Measurements from ENCODE around the gene TRPM3.

TRPM3 gene

DNA sequence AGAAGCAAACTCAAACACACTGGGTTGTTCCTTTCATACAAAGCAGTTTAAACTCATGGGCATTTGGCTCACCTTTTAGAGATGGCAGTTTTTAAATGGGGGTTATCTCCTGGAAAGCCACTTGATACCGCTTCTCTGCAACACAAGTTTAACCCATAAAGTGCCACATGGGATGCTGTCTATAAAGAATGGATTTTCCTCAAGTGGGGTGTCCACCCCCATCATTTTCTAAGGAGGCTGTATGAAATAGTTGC is 528 bp upstream of the TRPM3 start (continued):
- TF ChIP-seq, protein P1, sequence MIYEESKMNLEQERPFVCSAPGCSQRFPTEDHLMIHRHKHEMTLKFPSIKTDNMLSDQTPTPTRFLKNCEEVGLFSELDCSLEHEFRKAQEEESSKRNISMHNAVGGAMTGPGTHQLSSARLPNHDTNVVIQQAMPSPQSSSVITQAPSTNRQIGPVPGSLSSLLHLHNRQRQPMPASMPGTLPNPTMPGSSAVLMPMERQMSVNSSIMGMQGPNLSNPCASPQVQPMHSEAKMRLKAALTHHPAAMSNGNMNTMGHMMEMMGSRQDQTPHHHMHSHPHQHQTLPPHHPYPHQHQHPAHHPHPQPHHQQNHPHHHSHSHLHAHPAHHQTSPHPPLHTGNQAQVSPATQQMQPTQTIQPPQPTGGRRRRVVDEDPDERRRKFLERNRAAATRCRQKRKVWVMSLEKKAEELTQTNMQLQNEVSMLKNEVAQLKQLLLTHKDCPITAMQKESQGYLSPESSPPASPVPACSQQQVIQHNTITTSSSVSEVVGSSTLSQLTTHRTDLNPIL (CRISPR knock-in tag; IDR thresholded peaks at IDR 0.05; ENCODE audit: low read depth) = no peak
- TF ChIP-seq ZFP3 (CRISPR knock-in tag; IDR thresholded peaks at IDR 0.05) = no peak
- TF ChIP-seq ZFP30 (CRISPR knock-in tag; IDR thresholded peaks at IDR 0.05) = no peak

DNA sequence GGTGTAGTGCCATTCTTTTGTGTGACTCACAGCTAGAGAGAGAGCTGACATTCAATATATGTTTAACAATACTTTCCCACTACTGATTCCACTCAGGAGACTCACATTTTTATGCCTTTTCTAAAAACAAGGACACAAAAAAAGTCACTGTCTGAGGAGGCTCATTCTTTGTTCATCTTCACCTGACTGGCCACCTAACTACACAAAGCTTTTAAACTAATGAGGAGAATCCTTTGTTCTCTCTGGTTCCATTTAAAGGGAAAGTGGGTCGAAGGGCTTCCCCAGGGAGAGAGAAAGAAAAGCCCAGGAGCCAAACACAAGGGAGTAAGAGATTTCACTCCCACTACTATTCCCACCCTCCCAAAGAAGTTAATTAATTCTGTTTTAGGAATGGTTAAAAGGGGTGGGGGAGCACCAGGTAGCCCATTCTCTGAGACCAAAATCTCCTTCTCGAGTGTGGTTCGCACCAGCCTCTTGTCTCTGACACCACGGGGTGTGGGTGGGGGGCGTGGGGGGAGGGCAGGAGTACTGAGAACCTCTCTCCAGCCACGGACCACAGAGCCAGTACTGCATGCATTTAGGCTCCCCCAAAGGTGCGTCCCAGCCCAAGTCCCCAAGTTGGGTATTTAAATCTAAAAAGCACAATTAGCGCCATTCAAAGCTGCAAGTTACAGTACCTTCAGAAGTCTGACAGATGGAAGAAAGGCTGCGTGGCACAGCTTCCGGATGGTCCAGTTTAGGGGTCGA is 747 bp downstream of the TRPM3 start:
- ATAC-seq = no peak
- TF ChIP-seq, protein P2, sequence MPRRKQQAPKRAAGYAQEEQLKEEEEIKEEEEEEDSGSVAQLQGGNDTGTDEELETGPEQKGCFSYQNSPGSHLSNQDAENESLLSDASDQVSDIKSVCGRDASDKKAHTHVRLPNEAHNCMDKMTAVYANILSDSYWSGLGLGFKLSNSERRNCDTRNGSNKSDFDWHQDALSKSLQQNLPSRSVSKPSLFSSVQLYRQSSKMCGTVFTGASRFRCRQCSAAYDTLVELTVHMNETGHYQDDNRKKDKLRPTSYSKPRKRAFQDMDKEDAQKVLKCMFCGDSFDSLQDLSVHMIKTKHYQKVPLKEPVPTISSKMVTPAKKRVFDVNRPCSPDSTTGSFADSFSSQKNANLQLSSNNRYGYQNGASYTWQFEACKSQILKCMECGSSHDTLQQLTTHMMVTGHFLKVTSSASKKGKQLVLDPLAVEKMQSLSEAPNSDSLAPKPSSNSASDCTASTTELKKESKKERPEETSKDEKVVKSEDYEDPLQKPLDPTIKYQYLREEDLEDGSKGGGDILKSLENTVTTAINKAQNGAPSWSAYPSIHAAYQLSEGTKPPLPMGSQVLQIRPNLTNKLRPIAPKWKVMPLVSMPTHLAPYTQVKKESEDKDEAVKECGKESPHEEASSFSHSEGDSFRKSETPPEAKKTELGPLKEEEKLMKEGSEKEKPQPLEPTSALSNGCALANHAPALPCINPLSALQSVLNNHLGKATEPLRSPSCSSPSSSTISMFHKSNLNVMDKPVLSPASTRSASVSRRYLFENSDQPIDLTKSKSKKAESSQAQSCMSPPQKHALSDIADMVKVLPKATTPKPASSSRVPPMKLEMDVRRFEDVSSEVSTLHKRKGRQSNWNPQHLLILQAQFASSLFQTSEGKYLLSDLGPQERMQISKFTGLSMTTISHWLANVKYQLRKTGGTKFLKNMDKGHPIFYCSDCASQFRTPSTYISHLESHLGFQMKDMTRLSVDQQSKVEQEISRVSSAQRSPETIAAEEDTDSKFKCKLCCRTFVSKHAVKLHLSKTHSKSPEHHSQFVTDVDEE (CRISPR knock-in tag; IDR thresholded peaks at IDR 0.05) = no peak
- TF ChIP-seq, protein P1 (CRISPR knock-in tag; IDR thresholded peaks at IDR 0.05; ENCODE audit: low read depth) = no peak
- TF ChIP-seq ESRRG (CRISPR knock-in tag; IDR thresholded peaks at IDR 0.05) (no peak), ZFP30 (CRISPR knock-in tag; IDR thresholded peaks at IDR 0.05) (no peak), RARB (CRISPR knock-in tag; IDR thresholded peaks at IDR 0.05) (no peak), ZFP3 (CRISPR knock-in tag; IDR thresholded peaks at IDR 0.05) (no peak)

DNA sequence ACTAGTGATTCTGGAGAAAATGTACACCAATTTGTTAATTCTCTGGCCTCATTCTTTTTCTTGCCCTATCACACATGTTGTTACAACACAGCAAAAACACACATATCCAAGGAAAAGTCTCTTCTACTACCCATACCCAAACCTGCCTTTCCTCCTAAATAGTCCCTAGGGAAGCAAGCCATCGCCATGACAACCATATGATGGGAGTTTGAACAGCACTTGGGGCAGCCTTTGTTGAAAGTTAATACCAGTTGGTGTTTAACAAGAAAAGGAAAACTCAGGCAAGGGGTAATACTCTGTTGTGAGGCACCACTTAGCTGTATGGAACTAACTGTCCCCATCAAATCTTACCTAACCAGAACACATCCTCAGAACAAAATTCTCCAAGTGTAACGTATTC is 1.7 kb downstream of the TRPM3 start:
- no peak for ATAC-seq
- no peak for TF ChIP-seq RARB (CRISPR knock-in tag; IDR thresholded peaks at IDR 0.05)
- TF ChIP-seq, protein P3, sequence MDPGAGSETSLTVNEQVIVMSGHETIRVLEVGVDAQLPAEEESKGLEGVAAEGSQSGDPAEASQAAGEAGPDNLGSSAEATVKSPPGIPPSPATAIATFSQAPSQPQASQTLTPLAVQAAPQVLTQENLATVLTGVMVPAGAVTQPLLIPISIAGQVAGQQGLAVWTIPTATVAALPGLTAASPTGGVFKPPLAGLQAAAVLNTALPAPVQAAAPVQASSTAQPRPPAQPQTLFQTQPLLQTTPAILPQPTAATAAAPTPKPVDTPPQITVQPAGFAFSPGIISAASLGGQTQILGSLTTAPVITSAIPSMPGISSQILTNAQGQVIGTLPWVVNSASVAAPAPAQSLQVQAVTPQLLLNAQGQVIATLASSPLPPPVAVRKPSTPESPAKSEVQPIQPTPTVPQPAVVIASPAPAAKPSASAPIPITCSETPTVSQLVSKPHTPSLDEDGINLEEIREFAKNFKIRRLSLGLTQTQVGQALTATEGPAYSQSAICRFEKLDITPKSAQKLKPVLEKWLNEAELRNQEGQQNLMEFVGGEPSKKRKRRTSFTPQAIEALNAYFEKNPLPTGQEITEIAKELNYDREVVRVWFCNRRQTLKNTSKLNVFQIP (CRISPR knock-in tag; IDR thresholded peaks at IDR 0.05; ENCODE audit: borderline replicate concordance, low read depth) = no peak
- TF ChIP-seq, protein P2 (CRISPR knock-in tag; IDR thresholded peaks at IDR 0.05) = no peak
- no peak for TF ChIP-seq PPARA (CRISPR knock-in tag; IDR thresholded peaks at IDR 0.05; ENCODE audit: borderline replicate concordance)
- no peak for TF ChIP-seq ZNF8 (CRISPR knock-in tag; IDR thresholded peaks at IDR 0.05)
- TF ChIP-seq, protein P1 (CRISPR knock-in tag; IDR thresholded peaks at IDR 0.05; ENCODE audit: low read depth) = no peak
- TF ChIP-seq ZFP30 (CRISPR knock-in tag; IDR thresholded peaks at IDR 0.05) = no peak
- TF ChIP-seq CSDC2 (CRISPR knock-in tag; IDR thresholded peaks at IDR 0.05) = no peak
- no peak for TF ChIP-seq ISL1 (CRISPR knock-in tag; IDR thresholded peaks at IDR 0.05)
- no peak for TF ChIP-seq OSR1 (CRISPR knock-in tag; IDR thresholded peaks at IDR 0.05)
- no peak for TF ChIP-seq ZNF70 (CRISPR knock-in tag; IDR thresholded peaks at IDR 0.05)
- TF ChIP-seq ESRRG (CRISPR knock-in tag; IDR thresholded peaks at IDR 0.05) = no peak
- TF ChIP-seq ZC3H10 (CRISPR knock-in tag; IDR thresholded peaks at IDR 0.05) = no peak
- TF ChIP-seq GLIS3 (CRISPR knock-in tag; IDR thresholded peaks at IDR 0.05) = no peak
- no peak for TF ChIP-seq ZFP3 (CRISPR knock-in tag; IDR thresholded peaks at IDR 0.05)
- TF ChIP-seq, protein P4, sequence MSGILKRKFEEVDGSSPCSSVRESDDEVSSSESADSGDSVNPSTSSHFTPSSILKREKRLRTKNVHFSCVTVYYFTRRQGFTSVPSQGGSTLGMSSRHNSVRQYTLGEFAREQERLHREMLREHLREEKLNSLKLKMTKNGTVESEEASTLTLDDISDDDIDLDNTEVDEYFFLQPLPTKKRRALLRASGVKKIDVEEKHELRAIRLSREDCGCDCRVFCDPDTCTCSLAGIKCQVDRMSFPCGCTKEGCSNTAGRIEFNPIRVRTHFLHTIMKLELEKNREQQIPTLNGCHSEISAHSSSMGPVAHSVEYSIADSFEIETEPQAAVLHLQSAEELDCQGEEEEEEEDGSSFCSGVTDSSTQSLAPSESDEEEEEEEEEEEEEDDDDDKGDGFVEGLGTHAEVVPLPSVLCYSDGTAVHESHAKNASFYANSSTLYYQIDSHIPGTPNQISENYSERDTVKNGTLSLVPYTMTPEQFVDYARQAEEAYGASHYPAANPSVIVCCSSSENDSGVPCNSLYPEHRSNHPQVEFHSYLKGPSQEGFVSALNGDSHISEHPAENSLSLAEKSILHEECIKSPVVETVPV (CRISPR knock-in tag; IDR thresholded peaks at IDR 0.05) = no peak
- no peak for TF ChIP-seq ZNF565 (CRISPR knock-in tag; conservative IDR thresholded peaks at IDR 0.05; ENCODE audit: low read depth)
- TF ChIP-seq, protein P5, sequence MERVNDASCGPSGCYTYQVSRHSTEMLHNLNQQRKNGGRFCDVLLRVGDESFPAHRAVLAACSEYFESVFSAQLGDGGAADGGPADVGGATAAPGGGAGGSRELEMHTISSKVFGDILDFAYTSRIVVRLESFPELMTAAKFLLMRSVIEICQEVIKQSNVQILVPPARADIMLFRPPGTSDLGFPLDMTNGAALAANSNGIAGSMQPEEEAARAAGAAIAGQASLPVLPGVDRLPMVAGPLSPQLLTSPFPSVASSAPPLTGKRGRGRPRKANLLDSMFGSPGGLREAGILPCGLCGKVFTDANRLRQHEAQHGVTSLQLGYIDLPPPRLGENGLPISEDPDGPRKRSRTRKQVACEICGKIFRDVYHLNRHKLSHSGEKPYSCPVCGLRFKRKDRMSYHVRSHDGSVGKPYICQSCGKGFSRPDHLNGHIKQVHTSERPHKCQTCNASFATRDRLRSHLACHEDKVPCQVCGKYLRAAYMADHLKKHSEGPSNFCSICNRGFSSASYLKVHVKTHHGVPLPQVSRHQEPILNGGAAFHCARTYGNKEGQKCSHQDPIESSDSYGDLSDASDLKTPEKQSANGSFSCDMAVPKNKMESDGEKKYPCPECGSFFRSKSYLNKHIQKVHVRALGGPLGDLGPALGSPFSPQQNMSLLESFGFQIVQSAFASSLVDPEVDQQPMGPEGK (CRISPR knock-in tag; IDR thresholded peaks at IDR 0.05; ENCODE audit: borderline replicate concordance) = no peak
- no peak for TF ChIP-seq BACH2 (CRISPR knock-in tag; IDR thresholded peaks at IDR 0.05; ENCODE audit: borderline replicate concordance)
- TF ChIP-seq TCF4 (CRISPR knock-in tag; IDR thresholded peaks at IDR 0.05; ENCODE audit: borderline replicate concordance) = no peak

Measured in SK-N-SH treated with all-trans-retinoic acid at 6 μM for 48 hours (cell line).